Activated T-helper 1 cell treated with anti-CD3 and anti-CD28 coated beads, Interleukin-2, amount 50 U/mL, for 16 hours (primary cell): ENCODE data around the gene IGFBP7.

Experiments
- DNase-seq, 2 donors: peaks; one replicate each; pipeline ENCODE4 v3.0.0-alpha.2; 2020; ENCODE audit warnings: low read depth in 1 of 2, low spot score in 1 of 2

IGFBP7 gene

DNA sequence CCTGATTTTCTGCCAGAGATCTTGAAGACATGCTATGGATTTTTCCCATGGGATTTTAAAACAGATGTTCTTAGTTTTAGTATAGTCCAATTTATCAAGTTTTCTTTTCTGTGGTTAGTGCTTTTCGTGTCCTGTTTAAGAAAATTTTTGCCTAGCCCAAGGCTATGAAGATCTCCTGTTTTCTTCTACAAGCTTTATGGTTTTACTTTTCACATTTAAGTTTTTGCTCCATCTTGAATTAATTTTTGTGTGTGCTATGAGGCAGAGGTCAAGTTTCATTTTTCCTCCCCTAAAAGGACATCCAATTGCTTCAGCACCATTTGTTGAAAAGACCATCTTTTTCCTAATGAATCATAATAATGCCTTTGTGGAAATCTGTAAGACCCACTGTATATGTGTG lies 65.9 kb downstream of the IGFBP7 start:
- no peak for DNase-seq

- DNase-seq: no peak
Observed at GRCh38 chr4:57043347-57044251, 66.6 kb downstream of the IGFBP7 start.

GRCh38 chr4:57042711-57043169 lies 67.4 kb downstream of the IGFBP7 start:
- no peak for DNase-seq

- no peak for DNase-seq
Observed at GRCh38 chr4:57041020-57041419, 69.2 kb downstream of the IGFBP7 start.

GRCh38 chr4:57040510-57040909 lies 69.7 kb downstream of the IGFBP7 start:
- no peak for DNase-seq

DNA sequence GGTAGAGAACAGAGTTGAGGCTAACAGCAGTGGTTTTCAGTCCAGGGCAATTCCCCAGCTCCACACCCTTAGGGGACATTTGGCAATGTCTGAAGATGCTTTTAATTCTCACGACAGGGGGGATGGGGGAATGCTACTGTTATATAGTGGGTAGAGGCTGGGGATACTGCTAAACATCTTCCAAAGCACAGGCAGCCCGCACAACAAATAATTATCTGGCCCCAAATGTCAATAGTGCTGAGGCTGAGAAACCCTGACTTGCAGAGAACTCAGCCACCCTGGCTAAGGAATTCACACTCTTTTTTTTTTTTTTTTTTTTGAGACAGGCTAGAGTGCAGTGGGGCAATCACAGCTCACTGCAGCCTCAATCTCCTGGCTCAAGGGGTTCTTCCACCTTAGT lies 70.8 kb downstream of the IGFBP7 start:
- no peak for DNase-seq

DNA sequence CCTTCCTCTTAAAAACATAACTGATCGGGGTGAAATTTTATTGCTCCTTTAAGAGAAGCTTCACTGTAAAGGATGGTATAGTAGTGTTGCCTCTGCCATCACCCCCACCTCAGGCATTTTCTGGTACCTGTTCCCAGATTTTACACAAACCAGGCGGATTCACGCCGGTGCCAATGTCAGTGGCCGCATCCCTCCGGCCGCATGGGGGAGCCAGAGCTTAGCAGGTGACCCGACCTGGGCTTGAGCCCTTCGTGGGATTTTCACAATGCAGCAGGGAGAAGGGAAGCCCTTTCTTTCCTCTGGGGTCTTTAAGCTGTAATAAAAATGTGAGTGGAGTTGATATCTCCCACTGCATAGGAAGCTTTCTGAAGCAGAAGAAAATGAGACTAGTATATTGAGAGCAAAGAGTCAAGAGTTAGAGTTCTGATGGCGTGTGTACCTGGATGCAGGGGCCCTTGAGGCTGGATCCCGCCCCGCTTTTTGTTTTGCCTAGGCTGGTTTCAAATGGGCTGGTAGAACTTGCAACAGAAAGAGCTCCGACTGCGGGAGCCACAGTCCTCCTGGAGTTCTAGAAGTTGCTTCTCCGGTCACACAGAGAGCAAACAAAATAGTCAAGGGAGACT lies 72.1 kb downstream of the IGFBP7 start:
- DNase-seq: no peak

GRCh38 chr4:57034520-57034919 lies 75.7 kb downstream of the IGFBP7 start:
- DNase-seq: no peak

DNA sequence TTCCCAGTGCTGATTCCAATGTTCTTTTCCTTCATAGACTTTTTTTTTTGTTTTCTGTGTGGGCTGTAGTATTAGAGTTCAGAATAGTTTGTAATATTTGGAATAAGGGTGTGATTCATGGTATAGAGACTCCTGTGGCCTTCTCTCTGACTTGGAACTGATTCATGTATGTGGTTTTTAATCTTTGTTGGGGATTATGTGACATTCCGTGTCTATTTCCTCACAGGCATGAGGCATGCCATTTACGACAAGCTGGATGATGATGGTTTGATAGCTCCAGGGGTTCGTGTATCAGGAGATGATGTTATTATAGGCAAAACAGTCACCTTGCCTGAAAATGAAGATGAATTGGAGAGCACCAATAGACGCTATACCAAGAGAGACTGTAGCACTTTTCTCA lies 87.1 kb downstream of the IGFBP7 start:
- DNase-seq: no peak

- DNase-seq: no peak
Observed at GRCh38 chr4:57020467-57021101, 89.6 kb downstream of the IGFBP7 start.

GRCh38 chr4:57018980-57019379 lies 91.2 kb downstream of the IGFBP7 start:
- DNase-seq: no peak

DNA sequence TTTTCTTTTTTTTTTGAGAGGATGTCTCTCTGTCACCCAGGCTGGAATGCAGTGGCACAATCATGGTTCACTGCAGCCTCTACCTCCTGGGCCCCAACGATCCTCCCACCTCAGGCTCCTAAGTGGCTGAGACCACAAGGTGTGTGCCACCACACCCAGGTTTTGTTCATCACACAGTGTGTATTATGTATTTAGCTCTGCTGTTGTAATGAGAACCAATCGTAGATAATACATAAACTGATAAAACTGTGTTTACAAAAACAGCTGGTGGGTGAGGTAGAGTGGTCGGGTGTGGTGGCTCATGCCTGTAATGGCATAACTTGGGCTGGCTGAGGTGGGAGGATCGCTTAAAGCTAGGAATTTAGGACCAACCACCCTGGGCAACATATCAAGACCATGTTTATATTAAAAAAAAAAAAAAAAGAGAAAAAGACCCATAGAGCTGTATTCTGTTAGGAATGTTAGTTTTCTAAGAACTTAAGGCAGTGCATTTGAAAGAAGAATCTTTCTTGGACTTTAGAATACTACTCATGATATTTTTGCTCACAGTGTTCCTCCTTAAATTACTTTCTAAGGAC lies 96.6 kb downstream of the IGFBP7 start:
- DNase-seq: no peak

DNA sequence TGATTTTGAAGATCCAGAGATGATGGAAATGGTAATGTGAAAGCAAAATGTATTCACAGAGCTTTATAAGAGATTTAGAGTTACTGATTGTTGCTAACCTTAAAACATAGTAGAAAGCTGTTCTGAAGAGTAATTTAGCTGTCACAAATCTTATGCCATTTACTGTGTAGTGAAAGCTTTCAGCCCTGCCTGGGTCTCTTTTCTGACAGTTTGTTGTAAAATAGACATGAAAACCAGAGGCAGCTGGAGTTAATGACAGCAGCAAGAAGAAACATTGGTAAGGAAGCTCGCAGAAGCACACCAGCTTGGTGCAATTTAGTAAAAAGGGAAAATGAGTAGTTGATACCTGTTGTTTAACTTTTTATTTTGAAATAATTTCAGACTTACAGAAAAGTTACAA lies 110.4 kb downstream of the IGFBP7 start:
- no peak for DNase-seq

GRCh38 chr4:56995525-56995924 lies 114.7 kb downstream of the IGFBP7 start:
- no peak for DNase-seq

GRCh38 chr4:56990109-56990905 lies 119.9 kb downstream of the IGFBP7 start:
- DNase-seq: no peak

- DNase-seq: no peak
Observed at GRCh38 chr4:56986952-56987351, 123.2 kb downstream of the IGFBP7 start.

- no peak for DNase-seq
Observed at GRCh38 chr4:56986192-56986591, 124.0 kb downstream of the IGFBP7 start.

GRCh38 chr4:56981795-56982201 lies 128.4 kb downstream of the IGFBP7 start:
- no peak for DNase-seq
